GM23338 (cell line): ENCODE results near the gene AKT2. TPM values are rescaled to one million over a fixed set of nuclear protein-coding genes. Genes with fewer than 3 reads are reported as not detected.

Experiments
- ATAC-seq: fragments of 200-7000 bp; cut with Tn5 transposase; 3 replicates; pipeline ENCODE4 v1.9.1; 2020
- DNase-seq: peaks from one replicate; pipeline ENCODE4 v3.0.0-alpha.2; 2015; ENCODE audit warnings: low spot score
- H2AFZ ChIP-seq: fragments of 200-600 bp; sonication (generic); 2 replicates; pipeline ENCODE4 v1.8.0; 2016; ENCODE audit warnings: antibody characterized with exemption, mild to moderate bottlenecking, moderate library complexity
- H3F3A ChIP-seq: fragments of 200-600 bp; sonication (generic); replicated peaks from 2 replicates; pipeline ENCODE4 v1.8.0; 2017; ENCODE audit warnings: antibody characterized with exemption, mixed run types, low read depth
- H3K27ac ChIP-seq: fragments of 200-600 bp; sonication (generic); 2 replicates; pipeline ENCODE4 v1.6.1; 2016; ENCODE audit warnings: low read depth
- H3K27me3 ChIP-seq: fragments of 200-600 bp; sonication (generic); 2 replicates; pipeline ENCODE4 v1.8.0; 2016; ENCODE audit warnings: mild to moderate bottlenecking, mixed run types, moderate library complexity; ENCODE audit not compliant: insufficient read depth
- H3K36me3 ChIP-seq: fragments of 200-600 bp; sonication (generic); 2 replicates; pipeline ENCODE4 v1.8.0; 2016; ENCODE audit warnings: mild to moderate bottlenecking; ENCODE audit not compliant: insufficient read depth
- H3K4me1 ChIP-seq: fragments of 200-600 bp; sonication (generic); 2 replicates; pipeline ENCODE4 v1.8.0; 2016; ENCODE audit warnings: mild to moderate bottlenecking, moderate library complexity; ENCODE audit not compliant: insufficient read depth
- H3K4me2 ChIP-seq: fragments of 200-600 bp; sonication (generic); 2 replicates; pipeline ENCODE4 v1.7.1; 2017; ENCODE audit warnings: mixed run types
- H3K4me3 ChIP-seq: fragments of 200-600 bp; sonication (generic); 2 replicates; pipeline ENCODE4 v1.6.1; 2016; ENCODE audit warnings: mixed run types
- H3K79me2 ChIP-seq: fragments of 200-600 bp; sonication (generic); replicated peaks from 2 replicates; pipeline ENCODE4 v1.8.0; 2017; ENCODE audit warnings: mild to moderate bottlenecking; ENCODE audit not compliant: insufficient read depth
- H3K9me2 ChIP-seq: fragments of 200-600 bp; sonication (generic); 2 replicates; pipeline ENCODE4 v1.8.0; 2017; ENCODE audit not compliant: insufficient read depth
- H4K20me1 ChIP-seq: fragments of 200-600 bp; sonication (generic); replicated peaks from 2 replicates; pipeline ENCODE4 v1.8.0; 2017; ENCODE audit warnings: mild to moderate bottlenecking; ENCODE audit not compliant: insufficient read depth
- H3K27ac Mint-ChIP-seq: 2 replicates; pipeline ENCODE4 v1.8.0; 2020; ENCODE audit warnings: inconsistent platforms, mild to moderate bottlenecking, moderate library complexity, mixed read lengths
- H3K27me3 Mint-ChIP-seq: 3 replicates; pipeline ENCODE4 v1.8.0; 2022; ENCODE audit warnings: low read depth, mild to moderate bottlenecking, moderate library complexity, mixed read lengths, inconsistent platforms; ENCODE audit not compliant: insufficient read depth, poor library complexity
- H3K36me3 Mint-ChIP-seq: 3 replicates; pipeline ENCODE4 v1.8.0; 2021; ENCODE audit warnings: low read depth, mild to moderate bottlenecking, inconsistent platforms, moderate library complexity, mixed read lengths
- H3K4me1 Mint-ChIP-seq: 3 replicates; pipeline ENCODE4 v1.8.0; 2020; ENCODE audit warnings: mild to moderate bottlenecking, inconsistent platforms, mixed read lengths
- H3K4me3 Mint-ChIP-seq: 3 replicates; pipeline ENCODE4 v1.8.0; 2021; ENCODE audit warnings: moderate library complexity, mild to moderate bottlenecking, inconsistent platforms, mixed read lengths
- H3K9me3 Mint-ChIP-seq: 3 replicates; pipeline ENCODE4 v1.8.0; 2020; ENCODE audit warnings: moderate library complexity, mild to moderate bottlenecking, inconsistent platforms, mixed read lengths
- ETS1 ChIP-seq: IDR thresholded peaks from 2 replicates; pipeline ENCODE4 v1.6.1; 2016; ENCODE audit warnings: antibody characterized with exemption
- EZH2phosphoT487 ChIP-seq: fragments of 200-600 bp; sonication (generic); IDR thresholded peaks from one replicate; pipeline ENCODE4 v1.8.1; 2018; ENCODE audit warnings: antibody characterized with exemption; ENCODE audit not compliant: unreplicated experiment
- NANOG ChIP-seq: IDR thresholded peaks from 2 replicates; pipeline ENCODE4 v1.6.1; 2016; ENCODE audit warnings: antibody characterized with exemption, borderline replicate concordance
- POLR2AphosphoS5 ChIP-seq: IDR thresholded peaks from 2 replicates; pipeline ENCODE4 v1.6.1; 2016; ENCODE audit warnings: antibody characterized with exemption, low read depth
- REST ChIP-seq: IDR thresholded peaks from one replicate; pipeline ENCODE4 v1.6.1; 2018; ENCODE audit warnings: antibody characterized with exemption; ENCODE audit not compliant: unreplicated experiment
- ZNF114 ChIP-seq: fragments of 250-450 bp; sonication (Bioruptor Pico); IDR thresholded peaks from 2 replicates; pipeline ENCODE4 v1.5.0; 2020; ENCODE audit warnings: mild to moderate bottlenecking, moderate library complexity
- ZNF331 ChIP-seq: fragments of 250-450 bp; sonication (Bioruptor Pico); IDR thresholded peaks from 2 replicates; pipeline ENCODE4 v1.5.0; 2020; ENCODE audit warnings: low read depth, mild to moderate bottlenecking, moderate library complexity
- polyA plus RNA-seq: library from polyadenylated mRNA; unstranded; fragments of >200 nt; fragmentation: Nextera tagmentation; extraction: Ambion mirVana; gene quantifications from 2 replicates; pipeline ENCODE4 v1.2.1, GENCODE V29; 2016
- total RNA-seq: library from RNA; depleted of rRNA; stranded (reverse); fragments of >200 nt; shearing (Covaris generic); gene quantifications from 2 replicates; pipeline ENCODE4 v1.2.3, GENCODE V29; 2014

AKT2 gene
- total and polyA plus RNA-seq, 2 experiments from 2014 or later = 17.6 to 123 TPM

- no peak for TF ChIP-seq REST
- no peak for TF ChIP-seq ETS1
- TF ChIP-seq ZNF331 (CRISPR knock-in tag) = no peak
Measured at GRCh38 chr19:40193587-40193849, 91.6 kb downstream of the AKT2 start (continued).

GRCh38 chr19:40192758-40193586 is 92.2 kb downstream of the AKT2 start:
- Histone ChIP-seq H3K9me2 (no peaks in the 10 kb centered on the region), H3K4me2 (peak overlapping the region; percentile 89), H3K4me1 (peaks cover 13% of the 10 kb centered on the region), H3K4me3 (peak overlapping the region; percentile 99), H3K79me2 (no peaks in the 10 kb centered on the region), H3K36me3 (no peaks in the 10 kb centered on the region), H3F3A (0 out of 2 replicates have a peak, but pooled peaks cover 3% of the 10 kb centered on the region), H3K27ac (no peak overlapping the region), H3K27me3 (no peaks in the 10 kb centered on the region), H4K20me1 (no peaks in the 10 kb centered on the region), H2AFZ (no peak overlapping the region)
- Mint-ChIP-seq H3K36me3 (no peaks in the 10 kb centered on the region; the same call in 2 of the 3 replicates), H3K4me3 (peak overlapping the region; percentile 61), H3K9me3 (no peaks in the 10 kb centered on the region), H3K27ac (no peak overlapping the region), H3K4me1 (peaks cover 15% of the 10 kb centered on the region), H3K27me3 (peaks cover 14% of the 10 kb centered on the region)
- ATAC-seq (no peak), DNase-seq (peak; percentile 19)
- TF ChIP-seq EZH2phosphoT487 (no peak), REST (no peak), POLR2AphosphoS5 (no peak), NANOG (no peak), ZNF114 (CRISPR knock-in tag) (no peak)
